Activated CD4-positive, alpha-beta T cell treated with anti-CD3 and anti-CD28 coated beads, Interleukin-2, amount 50 U/mL, for 48 hours (primary cell): ENCODE data around the gene STPG2.
"Not testable (repeated sequence)": the region's sequence is repeated elsewhere in the genome, so short reads cannot be mapped to it uniquely, and the experiment has no call there.

ENCODE experiments used
- DNase-seq, 2 experiments: peaks; one replicate each; pipeline ENCODE4 v3.0.0-alpha.2; 2020

Gene STPG2

GRCh38 chr4:97778174-97778573, 365.1 kb downstream of the STPG2 start:
- DNase-seq: no peak

- no peak for DNase-seq
Observed at GRCh38 chr4:97774347-97774989, 368.8 kb downstream of the STPG2 start.

GRCh38 chr4:97770222-97770621, 373.1 kb downstream of the STPG2 start:
- DNase-seq: no peak

- no peak for DNase-seq
Observed at GRCh38 chr4:97762115-97762512, 381.2 kb downstream of the STPG2 start.

GRCh38 chr4:97761445-97762114, 381.7 kb downstream of the STPG2 start:
- DNase-seq: no peak

GRCh38 chr4:97759785-97760184, 383.5 kb downstream of the STPG2 start:
- no peak for DNase-seq

- no peak for DNase-seq
Observed at GRCh38 chr4:97752599-97752998, 390.7 kb downstream of the STPG2 start.

GRCh38 chr4:97747945-97748344, 395.3 kb downstream of the STPG2 start:
- no peak for DNase-seq

GRCh38 chr4:97720869-97721432, 422.3 kb downstream of the STPG2 start:
- no peak for DNase-seq

- no peak for DNase-seq
Observed at GRCh38 chr4:97691111-97691605, 452.1 kb downstream of the STPG2 start.

GRCh38 chr4:97670703-97671269, 472.5 kb downstream of the STPG2 start:
- DNase-seq: no peak

- no peak for DNase-seq
Observed at GRCh38 chr4:97665553-97665952, 477.7 kb downstream of the STPG2 start.

GRCh38 chr4:97664741-97665140, 478.5 kb downstream of the STPG2 start:
- no peak for DNase-seq

GRCh38 chr4:97662133-97662532, 481.1 kb downstream of the STPG2 start:
- no peak for DNase-seq

GRCh38 chr4:97656044-97656720, 487.1 kb downstream of the STPG2 start:
- DNase-seq: no peak

GRCh38 chr4:97653701-97654100, 489.6 kb downstream of the STPG2 start:
- DNase-seq: no peak

- no peak for DNase-seq
Observed at GRCh38 chr4:97646997-97647396, 496.3 kb downstream of the STPG2 start.

GRCh38 chr4:97645071-97645821, 498.0 kb downstream of the STPG2 start:
- DNase-seq: no peak

- DNase-seq: no peak
Observed at GRCh38 chr4:97643179-97643578, 500.1 kb downstream of the STPG2 start.

GRCh38 chr4:97639961-97640360, 503.3 kb downstream of the STPG2 start:
- DNase-seq: no peak

GRCh38 chr4:97633831-97634230, 509.4 kb downstream of the STPG2 start:
- not testable (repeated sequence) for DNase-seq

GRCh38 chr4:97627750-97628149, 515.5 kb downstream of the STPG2 start:
- DNase-seq: no peak

- DNase-seq: no peak
Observed at GRCh38 chr4:97624204-97624603, 519.1 kb downstream of the STPG2 start.
